Kidney (tissue), 14 donors: ENCODE measurements around the gene TTC31. TPM values are rescaled to one million over a fixed set of nuclear protein-coding genes. Genes with fewer than 3 reads are reported as not detected.

Experiments used
- DNase-seq, 5 donors: peaks; one replicate each; pipeline ENCODE4 v3.0.0-alpha.2; 2013 to 2020
- FAIRE-seq: peaks from 2 replicates; lab custom pipeline; 2012; peaks lifted over from hg19 to GRCh38; lab: Jason Lieb, UNC
- H3K27ac ChIP-seq, 2 donors: one replicate each; pipeline ENCODE4 v1.7.0; 2013; ENCODE audit warnings: low read depth in 2 of 2, low read length in 2 of 2, inconsistent platforms in 1 of 2
- H3K27me3 ChIP-seq: one replicate; pipeline ENCODE4 v1.7.1; 2013; ENCODE audit warnings: low read length, inconsistent platforms; ENCODE audit not compliant: control insufficient read depth, insufficient read depth
- H3K36me3 ChIP-seq, 3 donors: one replicate each; pipeline versions ENCODE4 v1.7.0 to v1.7.1; 2013; ENCODE audit warnings: low read length in 3 of 3, control low read depth in 1 of 3, inconsistent platforms in 1 of 3; ENCODE audit not compliant: insufficient read depth in 3 of 3, control insufficient read depth in 2 of 3
- H3K4me1 ChIP-seq, 3 donors: one replicate each; pipeline versions ENCODE4 v1.7.0 to v1.7.1; 2013; ENCODE audit warnings: low read length in 3 of 3, inconsistent platforms in 1 of 3, low read depth in 1 of 3; ENCODE audit not compliant: control insufficient read depth in 2 of 3, insufficient read depth in 2 of 3
- H3K4me3 ChIP-seq, 3 donors: one replicate each; pipeline versions ENCODE4 v1.7.0 to v1.8.1; 2013; ENCODE audit warnings: low read length in 3 of 3, control low read depth in 1 of 3, inconsistent platforms in 1 of 3
- H3K9ac ChIP-seq, 3 donors: one replicate each; pipeline versions ENCODE4 v1.7.0 to v1.7.1; 2013; ENCODE audit warnings: low read length in 3 of 3, control low read depth in 1 of 3, inconsistent platforms in 1 of 3
- H3K9me3 ChIP-seq, 3 donors: one replicate each; pipeline versions ENCODE4 v1.7.0 to v1.7.1; 2013; ENCODE audit warnings: low read length in 3 of 3, control low read depth in 1 of 3, inconsistent platforms in 1 of 3; ENCODE audit not compliant: control insufficient read depth in 2 of 3, insufficient read depth in 1 of 3
- CTCF ChIP-seq: IDR thresholded peaks from 3 replicates; pipeline ENCODE4 v1.5.1; 2012; ENCODE audit warnings: mild to moderate bottlenecking, moderate library complexity, borderline replicate concordance; ENCODE audit not compliant: insufficient read depth; ENCODE audit errors: extremely low read depth
- intact Hi-C: fragments of 100-400 bp; cut with DNase I; formaldehyde crosslinking; loops from one replicate; pipeline ENCODE4 v1.11.1; 2022
- polyA plus RNA-seq: library from polyadenylated mRNA; stranded (reverse); fragments of 350-450 nt; fragmentation: Illumina TruSeq; extraction: RNeasy Lipid Tissue Mini Kit (QIAGEN cat#74804); gene quantifications from one replicate; pipeline ENCODE4 v1.2.3, GENCODE V29; 2014; ENCODE audit warnings: low read depth, low replicate concordance; ENCODE audit not compliant: insufficient read depth
- total RNA-seq: library from RNA; stranded (reverse); fragmentation: NEBNext Ultra II Directional; extraction: Animal tissue kit (Norgen Biotek cat#: 25700); gene quantifications from one replicate; pipeline ENCODE4 v1.2.1, GENCODE V29; 2021
- donor health status: control.
- donor health status: control.
- donor health status: control.
- donor health status: control.
- donor health status: control.
- donor health status: DM: yes; HTN: yes; CAD: no.
- donor health status: Normal renal cell carcinoma (clear cell type).

TTC31 gene
- total and polyA plus RNA-seq, 2 donors from 2014 or later, result 11.5 to 29.1 TPM

GRCh38 chr2:74503506-74504475 is 20.9 kb downstream of the TTC31 start:
- peaks cover 0 to 25% (median 14%) of the 10 kb centered on the region in 3 donors for H3K4me1 ChIP-seq
- intact Hi-C loops, result no loop called here
- FAIRE-seq, result no peak
- peaks cover 9% of the 10 kb centered on the region for H3K27me3 ChIP-seq
- H3K27ac ChIP-seq, result peak overlapping the region; percentile 70 to 87
- H3K4me3 ChIP-seq, result peak overlapping the region; percentile 4 to 89 (median 83)
- TF ChIP-seq CTCF, result no peak
- H3K36me3 ChIP-seq, result peaks cover 3 to 17% (median 8%) of the 10 kb centered on the region in 3 donors
- peak in 3 of 5 donors; percentile 14 to 64 (median 20) for DNase-seq
- peak overlapping the region in 2 of 3 donors; percentile 12 to 34 for H3K9ac ChIP-seq
- no peaks in the 10 kb centered on the region for H3K9me3 ChIP-seq

GRCh38 chr2:74504591-74504990 is 21.7 kb downstream of the TTC31 start:
- TF ChIP-seq CTCF, result no peak
- Histone ChIP-seq H3K27ac (no peak overlapping the region), H3K9ac (no peak overlapping the region), H3K4me3 (no peak overlapping the region), H3K36me3 (peaks cover 3 to 17% (median 8%) of the 10 kb centered on the region in 3 donors), H3K27me3 (peaks cover 12% of the 10 kb centered on the region), H3K9me3 (no peaks in the 10 kb centered on the region), H3K4me1 (peaks cover 0 to 19% (median 12%) of the 10 kb centered on the region in 3 donors)
- intact Hi-C loops, result no loop called here
- no peak for DNase-seq
- FAIRE-seq, result no peak

GRCh38 chr2:74505448-74506246 is 22.8 kb downstream of the TTC31 start:
- intact Hi-C loops, result no loop called here
- Histone ChIP-seq H3K27ac (no peak overlapping the region), H3K9me3 (no peaks in the 10 kb centered on the region), H3K9ac (no peak overlapping the region), H3K4me3 (peak overlapping the region in 1 of 3 donors; percentile 8), H3K4me1 (peaks cover 0 to 19% (median 12%) of the 10 kb centered on the region in 3 donors), H3K36me3 (peaks cover 3 to 17% (median 8%) of the 10 kb centered on the region in 3 donors), H3K27me3 (peaks cover 20% of the 10 kb centered on the region)
- no peak for TF ChIP-seq CTCF
- DNase-seq (no peak), FAIRE-seq (no peak)
